Neuronal stem cell (in vitro differentiated cells): ENCODE results near the gene RTL5.

Source experiments
- DNase-seq: peaks from one replicate; pipeline ENCODE4 v3.0.0-alpha.2; 2013; ENCODE audit warnings: low spot score
- H2AFZ ChIP-seq: one replicate; pipeline ENCODE4 v1.6.1; 2013; ENCODE audit warnings: mild to moderate bottlenecking, low read length, inconsistent platforms
- H2AK5ac ChIP-seq: 2 replicates; pipeline ENCODE4 v1.6.1; 2013; ENCODE audit warnings: low read depth, mild to moderate bottlenecking, inconsistent platforms, low read length, moderate library complexity, mixed read lengths
- H2BK120ac ChIP-seq: 2 replicates; pipeline ENCODE4 v1.6.1; 2013; ENCODE audit warnings: low read depth, mild to moderate bottlenecking, inconsistent platforms, low read length, moderate library complexity, mixed read lengths
- H2BK12ac ChIP-seq: one replicate; pipeline ENCODE4 v1.6.1; 2013; ENCODE audit warnings: low read length, inconsistent platforms
- H2BK15ac ChIP-seq: 2 replicates; pipeline ENCODE4 v1.6.1; 2013; ENCODE audit warnings: mild to moderate bottlenecking, low read length, inconsistent platforms, mixed read lengths
- H2BK5ac ChIP-seq: one replicate; pipeline ENCODE4 v1.6.1; 2013; ENCODE audit warnings: inconsistent platforms, mild to moderate bottlenecking, low read length, moderate library complexity
- H3K14ac ChIP-seq: one replicate; pipeline ENCODE4 v1.6.1; 2013; ENCODE audit warnings: low read length, inconsistent platforms
- H3K18ac ChIP-seq: 2 replicates; pipeline ENCODE4 v1.6.1; 2013; ENCODE audit warnings: low read length, inconsistent platforms
- H3K23ac ChIP-seq: 2 replicates; pipeline ENCODE4 v1.6.1; 2013; ENCODE audit warnings: low read depth, mild to moderate bottlenecking, mixed read lengths, low read length, inconsistent platforms; ENCODE audit not compliant: poor library complexity
- H3K27ac ChIP-seq: replicated peaks from 3 replicates; pipeline ENCODE4 v1.5.1; 2013; ENCODE audit warnings: low read length, inconsistent platforms
- H3K27me3 ChIP-seq, 3 experiments: 2 replicates each; pipeline ENCODE4 v1.6.1; 2013; ENCODE audit warnings: low read length in 3 of 3, mild to moderate bottlenecking in 2 of 3, inconsistent platforms in 1 of 3, low read depth in 1 of 3, mixed read lengths in 1 of 3, moderate library complexity in 1 of 3; ENCODE audit not compliant: control insufficient read depth in 3 of 3, insufficient read depth in 3 of 3
- H3K36me3 ChIP-seq, 2 donors: replicated peaks in 1 of 2; 2 replicates each; pipeline ENCODE4 v1.6.1; 2013; ENCODE audit warnings: low read length in 2 of 2; ENCODE audit not compliant: control insufficient read depth in 2 of 2, insufficient read depth in 2 of 2
- H3K4ac ChIP-seq: 2 replicates; pipeline ENCODE4 v1.6.1; 2013; ENCODE audit warnings: inconsistent platforms, mild to moderate bottlenecking, low read length, moderate library complexity
- H3K4me1 ChIP-seq, 2 donors: 1 replicate in 1 of 2; 2 replicates in 1 of 2; pipeline ENCODE4 v1.6.1; 2013; ENCODE audit warnings: low read length in 2 of 2, low read depth in 1 of 2; ENCODE audit not compliant: control insufficient read depth in 2 of 2, insufficient read depth in 1 of 2
- H3K4me2 ChIP-seq: one replicate; pipeline ENCODE4 v1.6.1; 2013; ENCODE audit warnings: mild to moderate bottlenecking, low read length, inconsistent platforms; ENCODE audit not compliant: insufficient read depth, poor library complexity, severe bottlenecking
- H3K4me3 ChIP-seq, 2 donors: 2 replicates each; pipeline ENCODE4 v1.5.1; 2013; ENCODE audit warnings: low read length in 2 of 2, mild to moderate bottlenecking in 2 of 2, inconsistent platforms in 1 of 2, moderate library complexity in 1 of 2
- H3K79me1 ChIP-seq: one replicate; pipeline ENCODE4 v1.6.1; 2013; ENCODE audit warnings: low read depth, mild to moderate bottlenecking, inconsistent platforms, low read length, moderate library complexity
- H3K9ac ChIP-seq: one replicate; pipeline ENCODE4 v1.6.1; 2013; ENCODE audit warnings: mild to moderate bottlenecking, low read depth, low read length, inconsistent platforms; ENCODE audit not compliant: poor library complexity
- H3K9me3 ChIP-seq, 2 donors: replicated peaks in 1 of 2; 2 replicates each; pipeline versions ENCODE3 to v1.6.1; 2013; ENCODE audit warnings: low read length in 2 of 2, mild to moderate bottlenecking in 2 of 2, inconsistent platforms in 1 of 2, low read depth in 1 of 2, mixed read lengths in 1 of 2, moderate library complexity in 1 of 2; ENCODE audit not compliant: control insufficient read depth in 2 of 2, insufficient read depth in 1 of 2
- H4K8ac ChIP-seq: one replicate; pipeline ENCODE4 v1.6.1; 2013; ENCODE audit warnings: low read depth, mild to moderate bottlenecking, inconsistent platforms, low read length, moderate library complexity
- H4K91ac ChIP-seq: one replicate; pipeline ENCODE4 v1.6.1; 2013; ENCODE audit warnings: low read length, low read depth, mild to moderate bottlenecking, inconsistent platforms; ENCODE audit not compliant: poor library complexity
- WGBS, 2 donors: extraction: QIAGEN DNeasy Blood & Tissue Kit; methylation state at CpG; one replicate each; pipeline ENCODE4 v1.1.7; 2013; ENCODE audit warnings: missing lambda C conversion rate in 2 of 2, mixed read lengths in 1 of 2; ENCODE audit not compliant: insufficient read length in 2 of 2, insufficient replicate concordance in 1 of 2; ENCODE audit errors: extremely low coverage in 2 of 2; 5-methylcytosine and 5-hydroxymethylcytosine counted together

Gene RTL5

DNA sequence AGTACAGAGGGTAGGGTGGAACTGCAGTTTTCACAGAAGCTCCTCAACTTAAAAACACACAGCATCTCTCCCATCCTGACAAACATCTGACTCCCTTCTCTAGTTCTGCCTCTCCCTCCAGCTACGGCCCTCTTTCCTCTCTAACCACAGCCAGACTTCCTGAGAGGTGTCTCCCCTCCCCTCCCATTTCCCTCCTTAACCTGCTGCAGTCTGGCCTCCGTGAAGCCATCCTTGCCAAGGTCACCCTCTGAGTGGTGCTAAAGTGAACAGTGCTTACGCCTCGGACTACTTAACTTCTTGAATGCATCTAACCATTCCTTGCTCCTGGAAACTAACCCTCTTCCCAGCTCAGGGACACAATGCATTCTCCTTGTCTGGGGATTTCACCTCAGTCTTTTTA, 53.3 kb downstream of the RTL5 start:
- Histone ChIP-seq H3K9ac (no peak overlapping the region), H3K4me1 (peaks cover 9 to 25% of the 10 kb centered on the region in 2 donors), H2BK12ac (no peak overlapping the region), H4K8ac (no peak overlapping the region), H2BK5ac (no peak overlapping the region), H3K27me3 (no peaks in the 10 kb centered on the region), H2BK15ac (no peak overlapping the region), H3K23ac (no peak overlapping the region), H3K36me3 (no peaks in the 10 kb centered on the region), H3K4ac (no peak overlapping the region), H3K9me3 (no peaks in the 10 kb centered on the region), H2AFZ (no peak overlapping the region), H2BK120ac (no peak overlapping the region), H3K27ac (no peak overlapping the region), H3K4me2 (no peak overlapping the region), H3K14ac (no peak overlapping the region), H4K91ac (no peak overlapping the region), H3K4me3 (no peak overlapping the region), H3K18ac (no peak overlapping the region), H2AK5ac (no peak overlapping the region), H3K79me1 (peaks cover 1% of the 10 kb centered on the region)
- DNase-seq, result no peak
- no CpG with 5 or more reads among the region's 4 CpGs for WGBS, 2 donors
